GM18951 (cell line): ENCODE results near the gene CCDC141.

Experiments used
- POLR2A ChIP-seq: IDR thresholded peaks from 4 replicates; pipeline ENCODE4 v1.6.1; 2011; ENCODE audit warnings: mild to moderate bottlenecking; ENCODE audit not compliant: insufficient read length, insufficient read depth; ENCODE audit errors: extremely low read depth
- in situ Hi-C: fragments of 300-500 bp; cut with MboI; formaldehyde crosslinking; loops from one replicate; pipeline ENCODE4 v1.12.0; 2022; ENCODE audit warnings: low sequenced_read_pairs, mixed read lengths, inconsistent platforms; ENCODE audit not compliant: unreplicated experiment

CCDC141 gene

DNA sequence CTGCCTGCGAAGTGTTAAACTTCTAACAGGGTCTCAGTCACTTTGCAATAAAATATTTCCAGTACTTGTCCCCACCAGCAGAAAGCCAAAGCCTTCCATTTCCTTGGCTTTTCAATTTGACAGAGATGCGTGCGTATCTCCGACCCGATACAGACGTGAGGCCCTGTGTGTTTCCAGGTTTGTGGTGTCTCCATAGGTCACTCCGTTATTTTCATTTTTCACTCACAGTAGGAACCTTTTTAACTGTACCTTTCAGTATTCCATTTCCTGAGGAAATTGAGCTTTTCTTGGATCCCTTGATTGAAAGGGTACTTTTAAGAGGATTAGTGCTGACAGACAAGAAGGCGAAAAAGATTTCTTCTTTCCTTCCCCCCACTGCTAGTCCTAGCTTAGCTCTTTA lies 126.4 kb downstream of the CCDC141 start:
- no peak for TF ChIP-seq POLR2A
- in situ Hi-C loops, result no loop called here

DNA sequence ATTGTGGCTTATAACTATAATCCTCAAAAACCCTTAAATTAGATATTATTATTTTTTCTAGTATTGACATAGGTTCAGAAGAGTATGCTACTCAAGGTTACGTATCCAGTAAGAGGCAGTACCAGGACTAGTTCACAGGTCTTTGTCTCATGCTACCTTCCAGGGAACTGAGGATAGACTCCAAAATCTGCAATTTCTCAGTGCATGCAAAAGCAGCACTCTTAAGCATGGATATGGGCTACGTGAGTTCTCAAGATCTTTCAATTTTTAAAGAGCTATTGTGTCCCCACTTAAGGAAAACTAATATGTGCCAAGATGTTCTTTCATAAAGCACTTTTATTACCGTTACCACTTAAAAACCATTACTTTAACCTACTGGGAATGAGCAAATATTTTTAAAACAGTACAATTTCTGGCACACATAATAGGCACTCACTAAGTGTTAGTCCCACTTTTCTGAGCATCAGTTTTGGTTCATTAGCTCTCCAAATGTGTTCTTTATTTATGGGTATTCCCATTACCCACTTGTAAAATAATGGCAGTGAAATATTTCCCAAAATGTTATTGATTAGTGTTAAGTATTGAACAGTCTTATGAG lies 128.9 kb downstream of the CCDC141 start:
- no peak for TF ChIP-seq POLR2A
- in situ Hi-C loops, result no loop called here

DNA sequence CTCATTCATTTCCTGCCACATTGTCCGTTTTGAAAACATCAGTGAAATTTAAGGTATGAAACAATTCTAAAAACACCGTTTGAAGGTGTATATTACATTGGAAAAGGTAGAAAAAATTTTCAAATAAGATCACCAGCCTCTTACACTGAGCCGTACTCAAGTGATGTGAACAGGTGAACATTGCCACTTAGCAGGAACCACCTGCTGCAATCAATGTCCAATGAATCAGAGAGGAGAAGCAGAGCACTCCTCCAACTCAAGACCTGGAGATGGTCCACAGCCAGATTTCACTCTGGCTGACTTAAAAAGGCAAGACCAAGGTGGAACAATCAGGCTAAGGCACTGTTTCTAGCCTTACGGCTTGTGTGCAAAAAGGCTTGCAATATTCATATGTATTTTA lies 132.4 kb downstream of the CCDC141 start:
- no peak for TF ChIP-seq POLR2A
- in situ Hi-C loops, result no loop called here

DNA sequence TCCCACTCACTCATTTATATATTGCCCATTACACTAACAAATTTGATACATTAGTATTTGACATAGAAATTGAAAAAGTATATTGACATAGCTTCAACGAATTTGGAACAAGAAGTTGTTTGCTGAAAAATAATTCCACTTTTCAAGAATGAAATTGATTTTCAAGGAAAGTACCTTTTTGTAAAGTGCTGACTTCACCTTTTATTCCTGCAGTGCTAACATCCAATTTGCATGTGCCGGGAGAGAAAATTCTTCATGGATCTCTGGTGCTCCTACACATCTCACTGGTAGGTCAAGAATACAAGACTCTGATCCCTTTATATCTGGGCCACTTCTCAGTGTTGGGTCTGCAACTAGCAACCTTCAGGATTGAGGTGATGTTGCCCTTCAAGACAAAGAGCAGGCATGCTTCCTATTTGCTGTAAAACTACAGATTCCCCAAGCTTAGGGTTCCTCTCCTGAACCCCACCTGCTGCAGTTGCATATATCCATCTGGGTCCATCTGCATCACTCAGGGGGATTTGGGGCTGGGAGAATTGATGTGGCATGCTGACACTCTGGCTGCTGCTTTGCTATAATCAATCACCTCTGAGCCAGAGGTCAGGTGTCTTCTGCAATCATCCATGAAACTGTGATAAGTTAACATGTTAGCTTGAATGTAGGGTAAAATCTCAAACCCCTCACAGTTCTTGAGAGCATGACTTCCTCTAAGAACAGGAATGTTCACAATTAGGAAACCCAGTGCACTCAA lies 134.3 kb downstream of the CCDC141 start:
- no peak for TF ChIP-seq POLR2A
- in situ Hi-C loops, result no loop called here

DNA sequence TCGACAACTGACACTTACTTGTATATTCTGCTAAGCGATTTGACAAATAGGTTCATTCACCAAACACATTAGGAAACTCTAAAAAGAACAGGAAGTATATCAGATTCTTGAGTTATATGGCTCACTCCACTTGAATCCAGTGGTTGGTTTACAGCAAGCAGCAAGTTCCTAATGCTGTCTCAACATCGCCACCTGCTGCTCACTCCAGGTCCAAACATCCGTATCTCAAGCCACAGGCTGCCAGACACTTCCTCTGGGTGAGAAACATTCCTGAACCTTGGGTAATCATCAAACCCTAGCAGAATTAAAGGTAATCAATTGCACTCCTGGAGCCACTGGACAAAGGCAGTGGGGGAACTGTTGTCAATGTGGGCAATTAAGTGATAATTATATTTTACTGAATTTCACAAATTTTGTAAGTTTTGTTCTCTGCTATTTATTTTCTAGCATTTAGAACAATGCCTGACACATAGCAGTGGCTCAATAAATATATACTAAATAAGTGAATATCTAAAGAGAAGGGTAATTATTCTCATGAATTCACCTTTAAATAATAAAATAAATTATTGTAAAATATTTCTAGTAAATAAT lies 135.6 kb downstream of the CCDC141 start:
- in situ Hi-C loops, result no loop called here
- TF ChIP-seq POLR2A, result no peak

DNA sequence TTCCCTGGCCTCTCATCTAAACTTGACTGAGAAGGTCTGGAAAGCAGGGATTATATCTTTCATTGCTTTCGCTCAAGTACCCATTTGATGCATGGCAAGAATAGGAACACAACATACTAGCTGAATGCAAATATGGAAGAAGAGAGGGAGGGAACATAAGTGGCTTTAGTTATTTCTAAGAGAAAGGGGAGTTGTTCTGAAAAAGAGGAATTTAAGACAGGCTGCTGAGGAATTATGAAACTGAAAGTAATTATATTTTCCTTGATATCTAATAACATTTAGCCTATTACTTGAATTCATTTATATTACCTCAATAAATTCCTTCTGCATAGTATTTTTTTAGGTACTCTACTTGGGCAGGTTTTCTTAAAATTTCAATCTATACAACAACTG lies 136.9 kb downstream of the CCDC141 start:
- no peak for TF ChIP-seq POLR2A
- in situ Hi-C loops, result no loop called here

DNA sequence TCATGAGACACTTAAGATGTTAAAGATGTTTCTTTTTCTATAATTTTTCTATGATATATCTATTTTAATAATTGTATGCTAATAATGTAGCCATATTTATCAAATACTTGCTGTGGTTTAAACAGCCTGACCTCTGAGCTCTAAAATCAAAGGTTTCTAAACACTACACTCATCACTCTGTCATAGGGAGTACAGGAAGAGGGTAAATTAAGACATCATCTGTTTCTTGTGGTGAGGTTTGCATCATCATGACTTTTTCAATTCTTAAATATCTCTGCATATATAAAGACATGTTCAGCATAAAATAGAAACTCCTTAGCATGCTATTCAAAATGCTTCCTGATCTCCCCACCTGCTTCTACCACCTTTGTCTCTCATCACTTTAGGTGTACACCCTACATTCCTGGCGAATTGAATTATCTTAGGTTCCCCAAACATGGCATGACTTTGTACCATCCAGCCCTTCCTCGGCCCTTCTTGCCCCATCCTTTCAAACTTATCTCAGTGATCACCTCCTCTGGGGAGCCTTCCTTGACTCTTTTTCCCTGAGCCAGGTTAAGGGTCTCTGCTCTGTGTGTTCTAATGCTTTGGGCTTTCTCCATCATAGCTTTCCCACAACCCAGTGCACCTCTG lies 137.4 kb downstream of the CCDC141 start:
- in situ Hi-C loops, result no loop called here
- TF ChIP-seq POLR2A, result no peak

DNA sequence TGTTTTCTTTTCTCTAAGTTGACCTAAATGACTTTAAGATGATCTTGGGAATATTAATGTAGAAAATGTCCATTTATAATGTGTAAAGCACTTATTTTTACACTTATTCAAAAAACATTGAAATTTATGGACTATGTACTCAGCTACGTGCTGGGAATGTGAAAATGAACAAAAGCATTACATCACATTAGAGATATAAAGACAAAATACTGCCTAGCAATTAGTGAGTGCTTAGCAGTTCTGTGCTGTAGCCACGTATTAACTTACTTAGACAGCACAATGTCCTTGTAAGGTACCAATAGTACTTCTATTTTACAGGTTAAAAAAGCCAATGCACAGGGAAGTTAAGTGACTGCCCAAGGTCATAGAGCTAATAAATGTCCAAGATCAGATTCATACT lies 138.9 kb downstream of the CCDC141 start:
- TF ChIP-seq POLR2A, result no peak
- in situ Hi-C loops, result no loop called here

DNA sequence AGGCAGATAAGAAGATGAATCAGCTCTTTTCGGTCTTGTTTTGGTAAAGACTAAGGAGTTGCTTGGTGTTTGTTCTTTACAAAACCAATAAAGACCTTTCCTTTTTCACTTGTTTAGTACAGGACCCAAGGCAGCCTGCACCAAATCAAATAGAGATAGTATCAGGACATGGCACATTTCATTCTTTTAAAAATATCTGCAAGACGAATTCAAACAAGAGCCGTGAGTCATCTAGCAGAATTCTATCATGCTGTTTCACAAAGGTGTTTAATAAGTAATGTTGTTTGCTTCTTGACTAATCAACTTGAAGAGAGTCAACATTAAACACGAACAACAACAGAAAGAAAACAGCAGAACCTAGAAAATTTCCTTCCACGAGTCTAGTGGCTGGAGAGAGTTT lies 139.9 kb downstream of the CCDC141 start:
- TF ChIP-seq POLR2A, result no peak
- in situ Hi-C loops, result no loop called here

DNA sequence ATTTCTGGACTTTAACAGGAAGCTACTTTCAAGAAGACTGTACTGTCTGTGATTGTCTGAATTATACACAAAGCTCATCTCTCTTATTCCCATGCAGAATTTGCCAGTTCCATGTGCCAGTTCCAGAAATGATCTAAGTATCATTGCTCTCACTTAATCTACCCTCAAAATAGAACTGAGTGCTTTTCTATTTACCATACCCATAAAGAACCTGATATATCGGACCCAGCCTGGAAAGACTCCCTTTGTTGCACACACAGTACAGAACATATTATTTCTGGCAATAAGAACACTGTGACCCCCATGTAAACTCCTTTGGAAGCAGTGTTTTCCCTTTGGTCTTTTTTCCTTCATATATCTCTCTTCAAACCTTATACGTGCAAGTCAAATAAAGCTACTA lies 140.4 kb downstream of the CCDC141 start:
- in situ Hi-C loops, result no loop called here
- no peak for TF ChIP-seq POLR2A

DNA sequence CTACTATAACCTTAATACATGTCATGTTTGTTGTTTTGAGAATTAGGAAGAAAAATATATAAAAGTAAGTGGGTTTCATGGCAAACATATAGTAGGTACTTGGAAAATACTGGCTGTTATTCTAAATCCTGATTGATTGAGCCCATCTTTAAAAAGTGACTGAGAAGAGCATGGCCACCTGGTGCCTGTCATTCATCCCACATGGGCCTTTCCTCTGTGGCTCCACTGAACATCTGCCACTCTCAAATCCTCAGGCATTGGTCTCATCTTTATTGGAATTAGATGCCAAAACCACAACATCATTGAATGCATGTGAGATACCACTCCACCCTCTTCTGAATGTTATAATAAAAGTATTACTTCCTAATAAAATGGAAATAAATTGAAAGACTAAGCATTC lies 141.1 kb downstream of the CCDC141 start:
- no peak for TF ChIP-seq POLR2A
- in situ Hi-C loops, result no loop called here

DNA sequence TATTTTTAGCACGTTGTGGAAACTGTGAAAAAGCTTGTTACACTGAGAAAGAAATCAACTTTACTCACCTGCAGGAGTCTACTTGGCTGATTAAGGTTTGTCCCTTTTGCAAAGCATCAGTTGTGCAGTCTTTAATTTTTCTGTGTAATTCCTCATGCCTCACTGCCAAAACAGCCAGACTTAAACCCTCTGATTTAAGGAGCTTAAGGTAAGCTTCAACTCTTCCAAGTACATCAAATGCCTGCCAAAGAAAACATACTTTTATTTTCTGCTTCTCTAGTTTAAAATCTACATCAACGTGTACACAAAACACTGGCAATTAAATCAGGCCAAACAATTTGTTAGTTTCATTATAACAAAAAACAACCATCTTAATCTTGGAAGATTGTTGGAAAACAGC lies 144.7 kb downstream of the CCDC141 start:
- TF ChIP-seq POLR2A, result no peak
- in situ Hi-C loops, result no loop called here

DNA sequence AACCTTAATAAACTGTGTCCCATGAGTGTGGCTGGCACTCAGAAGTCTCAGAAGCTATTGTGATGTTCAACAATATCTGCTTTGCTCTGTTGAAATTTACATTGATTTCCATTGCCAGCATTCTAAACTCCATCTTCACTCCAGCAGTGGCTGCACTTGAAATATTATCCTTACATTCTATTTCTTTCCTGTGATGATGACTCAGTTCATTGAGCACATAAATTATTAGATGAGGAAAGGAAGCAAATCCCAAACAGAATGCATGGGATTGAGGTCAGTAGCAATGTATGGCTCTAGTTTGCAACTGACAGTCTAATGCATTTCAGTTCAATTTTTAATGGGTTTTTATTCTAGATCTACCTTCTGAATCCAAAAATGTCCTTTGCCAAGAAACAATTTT lies 150.3 kb downstream of the CCDC141 start:
- in situ Hi-C loops, result no loop called here
- TF ChIP-seq POLR2A, result no peak

DNA sequence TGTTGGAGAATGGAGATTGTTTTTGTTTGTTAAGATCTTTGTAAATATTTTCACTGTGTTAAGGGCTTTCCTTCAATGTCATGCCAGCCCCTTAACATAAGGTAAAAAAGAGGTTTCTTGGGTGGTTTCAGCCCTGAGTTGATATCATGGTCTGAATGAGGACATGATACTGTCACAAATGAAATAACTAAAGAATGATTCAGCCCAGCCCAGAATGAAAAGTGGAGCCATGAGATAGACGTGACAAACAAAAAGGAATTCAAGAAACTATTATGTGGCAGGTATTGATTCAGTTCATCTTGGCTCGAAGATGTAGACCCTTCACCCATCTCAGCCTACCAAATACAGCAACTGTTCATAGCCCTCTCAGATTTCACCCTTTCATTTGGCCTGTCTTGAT lies 154.1 kb downstream of the CCDC141 start:
- in situ Hi-C loops, result no loop called here
- TF ChIP-seq POLR2A, result no peak

DNA sequence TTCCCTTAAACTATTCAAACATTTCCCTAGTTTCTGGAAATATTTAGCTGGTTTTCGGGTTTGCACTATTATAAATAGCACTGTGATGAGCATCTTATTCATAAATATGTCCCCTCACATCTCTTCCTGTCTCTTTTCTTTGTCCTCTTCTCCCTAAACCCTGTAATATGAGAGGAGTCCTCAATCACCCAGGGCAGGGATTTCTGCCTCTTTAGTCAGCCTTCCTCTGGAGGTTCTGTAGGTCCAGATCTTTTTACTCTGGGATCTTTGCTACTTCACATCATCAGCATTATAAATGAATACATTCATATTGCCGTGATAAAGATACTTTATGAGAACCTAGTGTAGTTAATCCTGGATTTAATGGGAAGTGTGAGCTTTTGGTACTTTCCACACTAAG lies 154.8 kb downstream of the CCDC141 start:
- no peak for TF ChIP-seq POLR2A
- in situ Hi-C loops, result no loop called here
